Right renal pelvis (tissue), 4 donors: ENCODE data around the gene LHFPL6. TPM values are rescaled to one million over a fixed set of nuclear protein-coding genes. Genes with fewer than 3 reads are reported as not detected.

Experiments used
- DNase-seq, 4 donors: peaks; one replicate each; pipeline ENCODE4 v3.0.0-alpha.2; 2013; ENCODE audit warnings: low read depth in 4 of 4, low spot score in 3 of 4, missing footprints in 1 of 4
- polyA plus RNA-seq, 4 donors: library from polyadenylated mRNA; unstranded; fragments of 120-200 nt; gene quantifications; one replicate each; pipeline ENCODE4 v1.2.1, GENCODE V29; 2013; ENCODE audit not compliant: insufficient read length in 4 of 4

LHFPL6 gene
- polyA plus RNA-seq, 4 donors, result 45.3 to 49.6 (median 46.7) TPM

GRCh38 chr13:39419876-39420275 is 183.1 kb downstream of the LHFPL6 start:
- no peak for DNase-seq

GRCh38 chr13:39419068-39419467 is 183.9 kb downstream of the LHFPL6 start:
- no peak for DNase-seq

- DNase-seq, result no peak
Measured at GRCh38 chr13:39418424-39418823, 184.6 kb downstream of the LHFPL6 start.

GRCh38 chr13:39417643-39418042 is 185.3 kb downstream of the LHFPL6 start:
- DNase-seq, result no peak

- DNase-seq, result no peak
Measured at GRCh38 chr13:39417131-39417530, 185.9 kb downstream of the LHFPL6 start.

- DNase-seq, result peak in 3 of 4 donors; percentile 31 to 38 (median 33)
Measured at GRCh38 chr13:39415008-39415802, 187.8 kb downstream of the LHFPL6 start.

GRCh38 chr13:39414339-39414738 is 188.7 kb downstream of the LHFPL6 start:
- no peak for DNase-seq

- no peak for DNase-seq
Measured at GRCh38 chr13:39411511-39411910, 191.5 kb downstream of the LHFPL6 start.

- DNase-seq, result no peak
Measured at GRCh38 chr13:39410964-39411363, 192.0 kb downstream of the LHFPL6 start.

DNA sequence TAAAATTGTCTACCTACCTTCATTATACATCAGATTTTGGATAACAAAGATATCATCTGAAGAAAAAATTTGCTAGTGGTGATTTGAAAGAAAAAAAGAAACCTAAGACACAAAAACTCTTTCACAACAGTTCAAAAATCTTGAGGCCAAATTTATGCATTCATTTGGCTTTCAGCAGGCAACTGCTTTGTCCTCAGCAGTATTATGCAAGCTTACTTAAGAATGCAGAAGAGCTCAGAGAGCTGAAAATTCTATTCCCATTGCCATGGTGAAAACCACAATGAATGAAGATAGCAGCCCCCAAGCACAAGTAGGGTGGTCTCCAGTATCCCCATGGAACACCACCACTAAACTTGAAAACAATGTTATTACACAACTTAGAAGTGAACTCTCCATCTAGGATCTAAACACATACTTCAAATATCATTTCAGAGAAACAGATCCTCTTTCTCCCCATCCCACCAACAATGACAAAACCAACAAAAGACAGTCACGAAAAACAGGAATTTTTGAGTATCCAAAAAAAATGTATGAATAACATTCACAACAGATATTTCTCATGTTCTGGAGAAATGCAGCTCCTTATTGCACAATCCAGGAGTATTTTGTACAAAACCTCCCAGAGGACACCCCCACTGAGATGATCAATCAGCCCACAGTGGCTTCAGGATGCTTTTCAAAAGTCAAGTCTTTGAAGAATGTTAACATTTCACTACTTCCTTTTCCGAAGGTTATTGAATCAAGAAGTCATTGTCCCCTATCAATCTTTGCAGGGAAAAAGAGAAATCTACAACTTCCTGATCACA is 192.7 kb downstream of the LHFPL6 start:
- DNase-seq, result no peak

DNA sequence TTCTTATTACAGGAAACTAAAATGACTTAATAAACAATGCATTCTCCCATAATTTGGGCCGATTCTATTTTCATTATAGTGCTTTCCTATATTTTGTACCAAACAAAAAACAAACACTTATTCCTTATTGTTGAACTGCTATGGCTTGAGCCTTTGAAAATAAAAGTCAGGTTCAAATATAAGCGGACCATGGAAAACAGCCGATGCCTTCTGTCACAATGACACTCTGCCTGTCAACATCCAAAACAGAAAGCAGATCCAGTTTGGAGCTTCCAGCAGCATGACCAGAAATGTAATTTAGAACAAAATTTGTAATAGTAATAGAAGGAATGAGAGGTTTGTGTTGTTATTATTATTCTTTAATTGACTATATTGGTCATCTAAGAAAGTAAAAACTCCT is 194.5 kb downstream of the LHFPL6 start:
- no peak for DNase-seq

DNA sequence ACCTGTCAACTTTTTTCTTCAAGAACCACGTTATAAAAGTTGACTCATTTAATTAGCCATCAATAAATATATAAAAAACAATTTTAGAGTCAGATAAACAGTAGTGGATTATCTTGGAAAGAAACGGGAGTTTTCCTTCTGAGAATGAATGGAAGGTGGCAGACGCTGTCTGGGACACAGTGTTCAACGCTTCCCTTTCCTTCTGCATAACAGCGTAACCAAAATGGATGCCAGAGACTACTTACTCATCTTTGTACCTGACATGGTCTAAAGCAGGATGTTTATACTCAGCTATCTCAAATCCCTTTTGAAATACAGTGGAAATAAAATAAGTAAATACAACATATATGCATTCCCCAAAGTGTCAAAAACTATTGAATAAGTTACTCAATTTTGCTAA is 195.2 kb downstream of the LHFPL6 start:
- DNase-seq, result no peak

DNA sequence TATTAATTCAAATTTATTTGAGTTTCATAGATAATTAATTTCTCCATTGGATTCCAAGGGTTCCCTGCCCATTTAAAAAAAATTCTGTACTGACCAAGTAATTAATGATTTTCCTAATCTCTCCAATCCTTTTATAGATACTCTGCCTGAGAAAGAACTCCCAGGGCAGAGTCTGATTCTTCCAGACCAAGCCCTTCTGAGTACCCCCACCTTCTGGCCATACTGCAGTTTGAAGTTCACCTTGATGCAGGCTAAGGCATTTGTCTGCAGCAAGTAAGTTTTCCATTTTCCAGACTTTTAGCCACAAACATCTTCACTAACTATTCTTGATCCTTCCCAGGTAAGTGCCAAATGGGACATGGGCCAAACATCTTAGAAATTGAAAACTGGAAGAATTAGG is 195.9 kb downstream of the LHFPL6 start:
- no peak for DNase-seq

DNA sequence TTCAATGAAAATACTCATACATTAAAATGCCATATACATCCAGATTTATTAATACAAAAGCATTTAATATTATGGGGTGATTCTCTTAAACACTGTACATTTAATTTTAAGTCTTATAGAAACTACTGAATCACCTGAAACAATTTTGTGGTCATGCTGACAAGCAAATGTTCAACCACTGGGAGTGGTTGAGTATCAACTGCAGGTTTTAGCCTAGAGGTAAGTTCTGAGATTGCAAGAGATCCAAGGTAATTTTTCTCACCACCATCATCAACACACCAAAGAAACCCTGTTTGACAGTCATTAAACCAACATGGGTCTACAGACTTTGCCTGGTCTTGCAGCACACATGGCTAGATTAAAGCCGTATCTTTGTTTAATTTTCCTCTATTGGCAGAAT is 196.3 kb downstream of the LHFPL6 start:
- no peak for DNase-seq

DNA sequence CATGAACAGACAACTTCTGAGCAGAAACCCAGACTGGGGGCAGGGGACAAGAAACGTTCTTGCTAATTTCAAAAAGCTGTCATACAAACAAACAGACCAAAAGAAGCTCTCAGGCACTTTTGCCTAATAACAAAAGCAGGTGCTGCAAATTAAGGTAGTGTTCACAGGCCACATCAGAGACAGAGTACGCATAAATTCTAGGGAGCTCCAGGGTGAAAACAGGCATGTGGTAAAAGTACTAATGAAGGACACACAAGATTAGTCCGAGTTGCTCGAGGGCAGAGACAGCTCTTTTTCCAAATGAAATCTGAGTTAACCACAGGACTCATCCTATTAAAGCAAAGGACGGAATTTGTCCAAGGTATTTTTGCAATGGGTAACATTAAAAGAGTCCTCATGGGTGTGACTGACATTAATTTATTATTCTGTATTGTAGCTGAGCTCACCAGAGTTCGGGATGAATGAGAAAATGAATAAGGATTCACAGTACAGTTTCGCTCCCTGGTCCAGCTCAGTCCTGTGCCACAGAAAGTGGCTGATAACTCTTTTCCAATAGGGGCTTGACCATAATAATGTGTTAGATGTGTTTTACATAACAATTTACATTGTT is 197.3 kb downstream of the LHFPL6 start:
- no peak for DNase-seq

DNA sequence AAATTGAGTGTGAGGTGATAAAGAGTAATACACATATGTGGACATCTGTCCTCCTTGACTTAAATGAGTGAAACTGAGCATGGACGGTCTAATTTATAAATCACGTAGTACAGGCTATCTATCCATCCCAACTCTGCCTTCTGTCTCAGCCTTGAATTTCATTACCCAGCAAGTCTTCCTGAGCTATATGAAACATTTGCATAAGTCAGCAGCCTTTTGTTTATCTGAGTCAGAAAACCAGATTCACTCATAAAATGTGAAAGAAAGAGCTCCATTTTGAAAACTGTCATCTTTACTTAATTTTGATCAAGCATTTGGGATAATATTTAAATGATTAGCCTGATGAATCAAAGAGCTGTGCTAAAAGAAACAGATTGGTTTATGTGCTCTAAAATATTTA is 197.9 kb downstream of the LHFPL6 start:
- no peak for DNase-seq

DNA sequence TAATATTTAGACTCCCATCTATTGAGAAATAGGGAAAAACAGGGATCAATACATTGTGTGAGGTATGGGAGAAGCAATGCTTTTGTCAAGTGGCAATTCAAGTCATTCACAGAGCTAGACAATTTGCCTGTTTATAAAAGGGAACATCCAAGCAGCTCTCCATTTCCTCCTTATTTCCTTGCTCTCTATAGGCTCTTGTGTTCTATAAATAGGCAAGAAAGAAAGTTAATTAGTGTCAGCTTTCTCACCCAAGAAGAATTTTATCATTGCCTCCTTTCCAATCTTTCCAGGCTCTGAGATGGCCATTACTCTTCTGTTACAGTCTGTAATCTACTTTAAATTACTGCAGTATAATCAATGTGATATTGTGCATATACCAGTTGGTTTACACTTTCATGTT is 199.9 kb downstream of the LHFPL6 start:
- no peak for DNase-seq

DNA sequence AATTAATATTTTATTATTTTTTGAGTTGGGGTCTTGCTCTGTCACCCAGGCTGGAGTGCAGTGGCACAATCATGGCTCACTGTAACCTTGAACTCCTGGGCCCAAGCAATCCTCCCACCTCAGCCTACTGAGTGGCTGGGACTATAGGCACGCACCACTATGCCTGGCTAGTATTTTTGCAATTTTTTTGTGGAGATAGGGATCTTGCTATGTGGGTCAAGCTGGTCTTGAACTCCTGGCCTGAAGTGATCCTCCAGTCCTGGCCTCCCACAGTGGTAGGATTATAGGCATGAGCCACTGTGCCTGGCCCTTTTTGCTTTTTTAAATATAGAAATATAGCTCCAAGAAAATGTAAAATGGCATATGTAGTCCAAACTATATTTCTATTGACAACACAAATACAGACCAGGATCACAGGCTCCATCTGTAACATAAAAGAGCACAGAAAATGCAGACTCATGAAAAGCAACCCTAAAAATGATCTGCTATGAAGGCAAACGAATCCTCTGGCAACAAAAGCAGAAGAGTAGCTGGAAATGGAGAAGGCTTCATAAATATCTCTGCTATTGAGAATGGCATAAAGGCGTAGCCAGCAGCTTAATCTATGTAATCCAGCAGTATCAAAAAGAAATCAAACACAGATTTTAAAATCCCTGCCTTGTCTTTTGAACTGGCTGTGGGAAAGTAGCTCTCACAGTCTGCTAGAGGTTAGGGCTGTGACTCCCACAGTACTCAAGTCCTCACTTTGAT is 200.6 kb downstream of the LHFPL6 start:
- DNase-seq, result no peak

- DNase-seq, result no peak
Measured at GRCh38 chr13:39401756-39402155, 201.2 kb downstream of the LHFPL6 start.

DNA sequence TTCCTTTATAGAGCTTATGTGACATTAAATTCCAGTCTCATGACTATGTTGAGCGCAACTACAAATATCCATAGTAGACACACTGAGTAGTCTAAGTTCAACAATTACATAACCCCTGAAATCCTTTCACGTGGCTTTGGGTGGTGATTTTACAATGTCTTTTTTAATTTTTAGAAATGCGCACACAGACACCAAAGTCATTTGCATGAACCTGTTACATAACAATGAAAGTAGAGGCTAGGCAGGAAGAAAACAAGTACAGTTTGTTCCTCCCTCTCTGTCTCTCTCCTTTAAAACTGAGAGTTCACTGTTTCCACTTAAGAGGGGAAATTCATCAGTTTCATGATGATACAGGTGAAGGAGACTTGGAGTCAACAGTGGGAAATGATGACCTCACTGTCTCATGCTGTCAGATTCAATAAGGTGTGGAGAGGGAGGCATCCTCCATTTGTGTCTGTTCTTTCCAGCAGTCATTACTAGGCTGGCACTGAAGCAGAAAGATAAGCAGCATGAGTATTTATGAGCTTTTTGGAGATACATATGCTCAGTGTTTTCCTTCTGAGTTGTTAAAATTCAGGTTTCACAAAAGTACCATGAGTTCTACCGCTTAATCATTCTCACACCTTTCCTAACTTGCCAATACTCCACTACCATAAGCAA is 201.8 kb downstream of the LHFPL6 start:
- no peak for DNase-seq
